NCI-H526 treated with DMSO at 0.1 percent for 48 hours (cell line): ENCODE data around the gene PLCE1.
"Not testable (repeated sequence)": the region's sequence is repeated elsewhere in the genome, so short reads cannot be mapped to it uniquely, and the experiment has no call there.

Experiments
- DNase-seq: peaks from one replicate; lab custom pipeline; 2025; lab: John Stamatoyannopoulos, UW

Gene PLCE1

DNA sequence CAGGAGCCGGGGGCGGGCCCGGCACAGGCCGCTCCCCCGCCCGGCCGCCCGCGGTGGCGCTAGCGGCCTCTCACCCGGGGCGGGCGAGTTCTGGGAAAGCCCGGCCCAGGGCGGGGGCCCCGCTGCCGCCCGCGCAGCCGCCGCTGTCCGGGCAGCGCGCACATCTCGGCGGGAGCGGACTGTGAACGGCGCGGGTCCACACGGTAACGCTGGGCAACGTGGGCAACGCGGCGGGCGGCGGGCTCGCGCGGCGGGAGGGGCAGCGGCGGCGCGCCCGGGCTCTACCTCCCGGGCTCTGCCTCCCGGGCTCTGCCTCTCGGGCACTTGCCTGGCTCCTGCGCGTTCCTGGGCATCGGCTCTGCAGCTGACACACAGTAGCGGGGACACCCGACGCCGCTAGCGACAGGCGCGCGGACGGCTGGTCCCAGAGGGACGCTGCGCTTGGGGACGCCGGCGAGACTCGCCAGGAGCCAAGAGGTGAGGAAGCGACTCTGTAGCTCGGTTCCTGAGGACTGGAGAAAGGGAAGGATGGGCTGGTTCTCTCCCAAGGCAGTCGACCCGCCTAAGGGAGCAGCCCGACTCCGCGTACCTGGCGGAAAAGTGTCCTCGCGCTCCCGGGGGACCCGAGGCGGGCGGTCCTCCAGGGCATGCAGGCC lies at the start of gene PLCE1:
TSS of gene PLCE1 (plus strand) at position 150 of the 656 bp plus-strand sequence. CDS start 37,116 bp downstream, outside the sequence.
- DNase-seq = peak; percentile 28

DNA sequence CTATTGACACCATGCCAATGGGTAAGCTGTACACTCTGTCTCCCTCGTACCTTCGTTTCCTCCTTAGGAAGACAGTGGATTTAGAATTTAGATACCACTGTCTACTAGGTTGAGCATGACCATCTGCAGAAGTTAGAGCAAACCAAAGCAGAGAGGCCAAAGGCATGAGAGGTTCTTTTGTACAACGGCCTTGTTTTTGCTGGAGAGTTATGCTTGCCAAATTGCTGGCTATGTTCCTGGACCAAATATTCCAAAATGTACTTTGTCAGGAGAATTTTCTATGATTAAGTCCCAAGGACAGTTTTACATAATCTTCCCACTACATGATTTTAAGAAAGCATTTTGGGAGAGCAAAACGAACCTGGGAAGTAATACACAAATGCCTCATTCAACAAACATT lies 47.9 kb upstream of the PLCE1 start:
- no peak for DNase-seq

DNA sequence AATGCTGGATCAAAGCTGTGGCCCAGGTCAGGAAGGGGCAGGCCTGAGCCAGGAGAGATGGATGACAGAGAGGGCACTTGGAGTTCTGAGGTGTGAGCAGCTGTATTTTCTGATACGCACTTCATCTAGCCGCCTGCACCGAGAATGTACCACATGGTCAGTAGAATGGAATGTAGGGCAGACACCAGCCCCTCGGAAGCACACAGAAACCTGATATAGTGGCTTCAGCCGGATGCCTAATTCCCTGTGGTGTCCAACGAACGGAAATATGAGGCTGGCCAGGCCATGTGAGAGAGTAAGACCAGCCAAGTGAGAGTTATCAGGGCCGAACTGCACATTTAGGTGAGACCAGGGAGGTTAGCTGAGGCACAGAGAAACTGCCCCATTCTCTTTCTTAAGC lies 46.7 kb upstream of the PLCE1 start:
- DNase-seq = no peak

DNA sequence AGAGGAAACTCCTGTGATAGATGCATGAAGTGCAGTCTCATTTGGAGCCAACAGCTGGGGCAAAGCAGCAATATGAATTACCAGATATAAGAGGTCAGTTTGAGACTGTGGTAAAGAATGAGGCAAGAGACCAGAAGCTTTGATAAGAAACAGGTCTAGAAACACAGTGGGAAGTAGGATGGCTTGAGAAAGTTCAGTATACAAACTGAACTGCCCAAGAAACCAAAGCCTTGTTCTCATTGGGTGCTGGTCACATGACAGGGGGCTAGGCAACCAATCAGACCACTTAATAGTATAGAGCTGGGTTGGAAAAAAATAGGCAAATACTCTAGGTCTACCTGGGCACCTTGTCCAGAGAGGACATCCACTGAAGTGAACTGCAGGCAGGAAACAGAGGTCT lies 46.2 kb upstream of the PLCE1 start:
- no peak for DNase-seq

DNA sequence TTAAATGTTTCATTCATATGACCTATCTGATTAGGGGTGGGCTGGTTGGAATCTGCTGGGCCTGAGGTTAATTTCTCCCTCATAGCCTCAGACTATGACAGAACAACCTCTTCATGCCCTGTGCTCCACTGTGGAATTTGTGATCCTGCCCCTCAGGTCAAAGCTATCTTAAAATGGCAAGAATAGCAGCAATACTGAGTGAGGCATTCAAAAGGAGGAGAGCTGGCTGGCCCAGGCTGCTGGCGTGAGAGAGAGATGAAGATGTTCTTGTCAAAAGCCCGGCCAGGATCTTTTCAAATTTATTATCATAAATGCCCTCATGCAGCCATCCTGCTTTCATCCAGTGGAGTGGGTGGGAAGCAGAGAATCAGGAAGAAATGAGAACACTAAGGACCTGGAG lies 41.8 kb upstream of the PLCE1 start:
- no peak for DNase-seq

DNA sequence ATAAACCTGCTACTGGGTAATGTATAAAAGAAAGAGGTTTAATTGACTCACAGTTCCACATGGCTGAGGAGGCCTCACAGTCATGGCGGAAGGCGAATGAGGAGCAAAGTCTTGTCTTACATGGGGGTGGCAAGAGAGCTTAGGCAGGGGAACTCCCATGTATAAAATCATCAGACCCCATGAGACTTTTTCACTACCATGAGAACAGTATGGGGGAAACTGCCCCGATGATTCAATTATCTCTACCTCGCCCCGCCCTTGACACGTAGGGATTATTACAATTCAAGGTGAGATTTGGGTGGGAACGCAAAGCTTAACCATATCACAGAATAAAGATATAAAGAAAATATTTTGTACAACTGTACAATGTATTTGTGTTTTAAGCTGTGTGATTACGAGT lies 39.4 kb upstream of the PLCE1 start:
- no peak for DNase-seq

DNA sequence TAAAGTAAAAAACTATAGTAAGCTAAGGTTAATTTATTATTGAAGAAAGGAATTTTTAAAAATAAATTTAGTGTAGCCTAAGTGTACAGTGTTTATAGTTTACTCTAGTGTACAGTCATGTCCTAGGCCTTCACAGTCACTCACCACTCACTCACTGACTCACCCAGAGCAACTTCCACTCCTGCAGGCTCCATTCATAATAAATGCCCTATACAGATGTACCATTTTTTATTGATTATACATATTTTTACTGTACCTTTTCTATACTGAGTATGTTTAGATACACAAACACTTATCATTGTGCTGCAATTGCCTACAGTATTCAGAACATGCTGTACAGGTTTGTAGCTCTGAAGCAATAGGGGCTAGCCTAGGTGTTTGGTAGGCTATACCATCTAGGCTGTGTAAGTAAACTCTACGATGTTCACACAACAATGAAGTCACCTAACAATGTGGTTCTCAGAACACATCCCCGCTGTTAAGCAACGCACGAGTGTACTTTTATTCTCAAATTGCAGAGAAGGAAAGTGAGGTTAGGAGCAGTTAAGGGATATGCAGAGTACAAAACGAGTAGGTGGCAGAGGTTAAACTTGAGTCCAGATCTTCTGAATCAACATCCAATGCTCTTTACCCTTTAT lies 38.9 kb upstream of the PLCE1 start:
- no peak for DNase-seq

DNA sequence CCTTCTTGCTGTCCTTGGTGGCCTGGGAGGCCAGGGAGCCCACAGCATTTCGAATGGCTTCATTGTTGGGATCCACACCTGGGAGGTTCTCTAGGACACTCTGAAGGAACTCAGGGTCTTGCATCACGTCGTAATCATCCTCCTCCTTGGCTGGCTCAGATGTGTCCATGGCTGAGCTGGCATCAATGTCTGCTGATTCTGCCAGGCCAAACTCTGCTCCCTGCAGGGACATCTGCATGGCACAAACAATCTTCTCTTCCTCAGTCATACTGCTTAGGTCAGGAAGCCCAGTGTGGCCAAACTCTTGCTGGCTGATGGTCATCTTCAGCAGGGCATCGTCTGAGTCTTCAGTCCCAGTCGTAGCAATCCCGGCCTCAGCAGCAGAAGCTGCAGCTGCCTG lies 34.9 kb upstream of the PLCE1 start:
- no peak for DNase-seq

DNA sequence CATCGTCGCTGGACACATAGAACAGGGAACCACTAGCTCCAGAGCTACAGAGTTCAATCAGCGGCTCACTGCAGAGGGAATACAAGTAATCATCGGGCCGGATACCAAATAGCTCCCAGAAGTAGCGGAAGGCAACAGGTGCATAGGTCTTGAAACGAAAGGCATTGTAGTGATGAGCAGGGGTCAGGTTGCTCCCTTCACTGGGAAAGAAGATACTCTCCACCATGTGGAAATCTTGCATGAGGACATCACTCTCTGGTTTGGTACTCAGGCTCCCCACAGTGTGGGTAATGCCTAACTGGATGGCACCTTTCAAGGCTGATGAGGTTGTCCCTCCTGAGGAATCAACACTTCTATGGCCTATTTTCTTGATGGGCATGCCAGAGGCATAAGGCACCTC lies 32.7 kb upstream of the PLCE1 start:
- DNase-seq = not testable (repeated sequence)

DNA sequence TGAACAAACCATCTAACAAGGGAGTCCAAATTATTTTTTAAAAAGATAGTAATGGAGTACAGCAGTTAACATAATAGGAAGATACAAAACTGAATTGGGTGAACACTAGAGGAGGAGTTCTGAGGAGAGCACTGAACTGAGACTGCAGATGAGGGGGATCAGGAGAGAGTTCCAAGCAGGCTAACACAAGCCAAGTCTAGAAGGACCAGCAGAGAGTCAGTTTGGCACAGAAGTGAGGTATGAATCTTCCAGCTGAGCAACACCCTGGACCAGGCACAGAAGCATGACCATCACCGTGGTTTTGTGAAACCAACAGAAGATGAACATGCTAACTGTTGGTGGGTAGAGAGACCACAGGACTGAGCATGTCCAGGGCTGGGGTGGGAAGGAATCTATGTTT lies 30.8 kb upstream of the PLCE1 start:
- DNase-seq = no peak

DNA sequence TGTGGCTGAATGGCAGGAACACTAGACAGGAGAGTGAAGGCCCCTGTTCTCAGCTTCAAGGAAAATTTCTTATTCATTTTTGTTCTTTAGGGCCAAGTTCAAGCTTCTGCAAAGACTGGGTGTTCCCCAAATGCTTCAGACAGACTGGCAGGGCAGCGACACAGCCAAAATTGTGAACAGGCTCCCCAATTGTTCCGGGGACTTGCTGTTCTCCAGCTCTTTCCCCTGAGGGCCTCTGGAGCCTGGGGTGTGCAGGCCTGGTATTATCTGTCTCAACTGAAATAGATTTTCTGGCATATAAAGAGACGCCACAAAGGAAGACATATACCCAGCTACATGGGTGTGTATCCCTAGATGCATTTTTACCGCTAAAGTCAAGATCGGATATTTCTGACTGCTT lies 30.3 kb upstream of the PLCE1 start:
- no peak for DNase-seq

DNA sequence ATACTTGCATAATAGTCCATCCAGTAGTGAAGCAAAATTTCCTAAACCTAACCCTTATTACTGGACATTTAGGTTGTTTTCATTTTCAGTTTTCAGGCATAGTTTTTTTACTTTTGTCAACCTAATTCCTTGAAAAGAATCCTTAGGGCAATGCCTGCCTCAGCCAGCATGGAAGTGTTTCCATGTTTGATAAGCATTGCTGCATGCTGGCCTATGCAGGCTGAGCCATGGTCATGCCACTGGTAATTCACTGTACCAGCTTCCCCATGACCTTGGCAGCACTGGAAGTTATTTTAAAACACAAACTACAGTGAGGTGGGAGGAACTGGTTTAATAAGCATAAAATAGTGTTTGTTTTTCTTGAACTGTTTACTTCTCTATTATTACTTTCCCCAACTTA lies 27.8 kb upstream of the PLCE1 start:
- DNase-seq = no peak

DNA sequence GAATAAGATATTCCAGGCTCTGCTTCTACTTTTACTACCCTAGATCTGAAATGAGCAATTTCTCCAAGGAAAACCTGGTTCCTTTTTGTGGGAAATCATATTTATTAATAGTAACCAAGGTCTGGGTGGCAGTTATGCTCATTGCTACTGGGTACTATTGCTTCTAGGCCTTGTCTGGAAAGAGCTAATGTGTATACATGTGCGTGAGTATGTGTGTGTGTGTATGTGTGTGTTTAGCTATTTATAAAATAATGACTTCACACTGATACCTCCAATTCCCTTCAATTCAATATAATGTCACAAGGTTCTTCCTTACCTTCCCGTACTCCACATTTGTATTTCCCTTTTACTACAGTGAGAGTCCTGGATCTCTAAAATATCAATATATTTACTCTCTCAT lies 26.0 kb upstream of the PLCE1 start:
- DNase-seq = no peak

DNA sequence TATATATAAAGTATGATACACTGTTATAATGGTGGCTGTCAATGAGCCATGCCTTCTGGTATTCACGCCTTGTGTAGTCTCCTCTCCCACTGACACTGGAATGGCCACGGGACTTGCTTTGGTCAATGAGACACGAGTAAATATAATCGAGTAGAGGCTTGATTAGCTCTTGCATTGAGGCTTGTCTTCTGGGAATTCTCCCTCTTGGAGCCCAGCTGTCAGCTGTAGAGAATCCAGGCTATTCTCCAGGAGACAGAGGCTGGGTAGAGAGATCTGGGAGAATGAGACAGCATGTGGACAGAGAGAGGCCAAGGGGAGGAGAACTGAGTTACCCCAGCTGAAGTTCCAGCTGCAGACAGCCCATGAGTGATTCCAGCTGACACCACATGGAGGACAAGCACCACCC lies 25.2 kb upstream of the PLCE1 start:
- no peak for DNase-seq

DNA sequence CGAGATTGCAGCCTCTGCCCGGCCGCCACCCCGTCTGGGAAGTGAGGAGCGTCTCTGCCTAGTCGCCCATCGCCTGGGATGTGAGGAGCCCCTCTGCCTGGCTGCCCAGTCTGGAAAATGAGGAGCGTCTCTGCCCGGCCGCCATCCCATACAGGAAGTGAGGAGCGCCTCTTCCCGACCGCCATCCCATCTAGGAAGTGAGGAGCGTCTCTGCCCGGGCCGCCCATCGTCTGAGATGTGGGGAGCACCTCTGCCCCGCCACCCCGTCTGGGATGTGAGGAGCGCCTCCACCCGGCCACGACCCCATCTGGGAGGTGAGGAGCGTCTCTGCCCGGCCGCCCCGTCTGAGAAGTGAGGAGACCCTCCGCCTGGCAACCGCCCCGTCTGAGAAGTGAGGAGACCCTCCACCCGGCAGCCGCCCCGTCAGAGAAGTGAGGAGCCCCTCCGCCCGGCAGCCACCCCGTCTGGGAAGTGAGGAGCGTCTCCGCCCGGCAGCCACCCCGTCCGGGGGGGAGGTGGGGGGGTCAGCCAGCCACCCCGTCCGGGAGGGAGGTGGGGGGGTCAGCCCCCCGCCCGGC lies 23.2 kb upstream of the PLCE1 start:
- DNase-seq = not testable (repeated sequence)

DNA sequence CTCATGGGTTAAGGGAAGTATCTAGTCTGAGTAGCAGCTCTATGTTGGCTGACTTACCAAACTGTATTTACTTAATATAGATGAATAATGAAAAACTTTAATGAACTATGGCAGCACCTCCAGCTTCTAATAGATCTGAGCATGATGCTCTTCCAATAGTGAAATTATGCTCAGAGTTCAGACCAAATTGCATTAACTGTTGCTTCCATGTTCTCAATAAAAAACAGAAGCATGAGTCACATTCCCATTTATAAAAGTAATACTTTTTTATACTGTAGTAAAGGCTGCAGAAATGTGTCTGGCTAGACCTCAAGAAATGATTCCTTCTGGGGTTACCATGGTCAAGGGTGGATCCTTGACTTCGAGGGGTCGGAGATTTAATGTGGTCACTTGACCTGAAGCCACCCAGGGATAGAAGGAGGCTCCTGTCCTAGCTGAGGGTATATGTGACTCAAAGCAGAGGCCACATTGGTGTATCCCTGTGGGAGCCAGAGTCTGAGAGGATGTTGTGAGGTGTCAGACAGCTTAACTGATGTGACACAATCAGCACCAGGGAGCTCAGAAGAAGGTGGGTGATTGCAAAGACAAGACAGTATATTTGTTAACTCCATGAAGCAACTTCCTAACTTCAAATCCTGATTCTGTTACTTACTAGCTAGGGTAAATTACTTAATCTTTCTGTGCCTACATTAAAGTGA lies 19.8 kb upstream of the PLCE1 start:
- no peak for DNase-seq

DNA sequence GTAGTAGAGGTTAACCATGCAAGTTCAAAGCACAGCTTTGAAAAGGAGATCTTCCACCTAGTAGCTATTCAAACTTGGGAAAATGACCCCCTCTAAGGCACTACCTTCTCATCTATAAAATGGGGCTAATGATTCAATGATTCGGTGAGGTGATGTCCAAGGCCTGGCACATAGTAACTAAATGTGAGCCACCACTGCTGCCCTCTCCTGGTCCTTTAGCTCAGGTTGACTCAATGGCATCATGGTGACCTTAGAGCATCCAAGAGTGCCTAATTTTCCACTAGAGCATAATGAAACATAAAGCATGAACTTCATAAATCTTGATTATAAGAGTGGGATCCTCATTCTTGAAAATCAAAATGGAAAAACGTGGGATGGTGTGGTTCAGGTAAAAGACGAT lies 16.3 kb upstream of the PLCE1 start:
- DNase-seq = no peak

DNA sequence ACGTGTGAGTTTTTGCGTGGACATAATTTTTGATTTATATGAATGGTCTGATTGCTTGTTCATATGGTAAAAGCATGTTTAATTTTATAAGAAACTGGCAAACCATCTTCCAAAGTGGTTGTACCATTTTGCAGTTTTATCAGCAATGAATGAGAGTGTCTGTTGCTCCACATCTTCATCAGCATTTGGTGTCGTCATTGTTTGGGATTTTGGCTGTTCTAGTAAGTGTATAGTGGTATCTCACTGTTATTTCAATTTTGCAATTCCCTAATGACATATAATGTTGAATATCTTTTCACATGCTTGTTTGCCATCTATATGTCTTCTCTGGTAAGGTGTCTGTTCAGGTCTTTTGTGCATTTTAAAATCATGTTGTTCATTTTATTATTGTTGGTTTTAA lies 13.2 kb upstream of the PLCE1 start:
- DNase-seq = no peak

DNA sequence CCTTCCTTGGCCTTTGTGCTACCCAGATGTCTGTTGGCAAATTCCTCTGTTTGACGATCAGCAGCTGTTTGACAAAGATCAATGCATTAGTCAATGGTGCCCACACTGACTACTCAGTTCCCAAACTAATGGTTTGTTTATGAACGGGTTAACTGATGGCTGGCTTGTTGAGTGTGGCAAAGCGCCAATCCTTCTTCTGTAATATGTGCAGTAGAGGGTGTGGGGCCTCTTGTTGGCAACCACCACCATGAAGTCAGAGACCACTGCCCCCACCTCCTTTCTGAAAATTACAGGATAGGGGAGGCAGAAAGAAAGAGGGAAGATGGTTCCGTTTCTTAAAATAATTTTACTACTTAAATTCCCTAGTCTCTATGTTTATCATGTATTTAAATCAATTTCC lies 2.6 kb upstream of the PLCE1 start:
- DNase-seq = no peak

DNA sequence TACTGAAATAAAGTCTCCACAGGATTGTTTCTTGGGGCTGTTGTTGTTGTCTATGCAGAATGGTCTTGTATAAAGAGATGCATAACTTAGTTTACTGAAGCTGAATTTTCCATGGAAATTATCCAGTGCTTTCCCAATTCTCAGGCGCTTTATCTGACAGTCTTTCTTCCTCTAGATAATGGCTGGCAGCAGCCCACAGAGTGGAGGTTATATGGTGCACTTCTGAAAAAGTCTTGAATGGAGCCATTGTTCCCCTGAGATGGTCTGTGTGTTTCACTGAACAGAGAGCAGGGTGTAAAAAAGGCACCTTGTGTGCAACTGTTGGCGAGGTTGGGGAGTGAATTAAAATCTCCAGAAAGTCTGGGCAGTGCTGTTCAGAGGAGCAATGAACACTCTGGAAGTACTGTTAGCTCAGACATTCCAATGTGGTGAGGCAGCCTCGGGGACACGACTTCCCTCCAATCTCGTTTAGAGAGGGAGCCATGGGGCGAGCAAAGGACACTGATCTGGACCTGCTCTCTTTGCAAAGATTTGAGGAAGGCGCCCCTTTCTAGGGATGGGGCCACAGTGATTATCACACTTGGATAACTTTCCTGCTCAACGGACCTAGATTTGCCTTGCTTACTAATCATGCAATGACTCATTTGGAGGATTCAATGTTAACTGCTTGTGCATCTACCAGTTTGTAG lies 2.0 kb upstream of the PLCE1 start:
- DNase-seq = peak; percentile 13

DNA sequence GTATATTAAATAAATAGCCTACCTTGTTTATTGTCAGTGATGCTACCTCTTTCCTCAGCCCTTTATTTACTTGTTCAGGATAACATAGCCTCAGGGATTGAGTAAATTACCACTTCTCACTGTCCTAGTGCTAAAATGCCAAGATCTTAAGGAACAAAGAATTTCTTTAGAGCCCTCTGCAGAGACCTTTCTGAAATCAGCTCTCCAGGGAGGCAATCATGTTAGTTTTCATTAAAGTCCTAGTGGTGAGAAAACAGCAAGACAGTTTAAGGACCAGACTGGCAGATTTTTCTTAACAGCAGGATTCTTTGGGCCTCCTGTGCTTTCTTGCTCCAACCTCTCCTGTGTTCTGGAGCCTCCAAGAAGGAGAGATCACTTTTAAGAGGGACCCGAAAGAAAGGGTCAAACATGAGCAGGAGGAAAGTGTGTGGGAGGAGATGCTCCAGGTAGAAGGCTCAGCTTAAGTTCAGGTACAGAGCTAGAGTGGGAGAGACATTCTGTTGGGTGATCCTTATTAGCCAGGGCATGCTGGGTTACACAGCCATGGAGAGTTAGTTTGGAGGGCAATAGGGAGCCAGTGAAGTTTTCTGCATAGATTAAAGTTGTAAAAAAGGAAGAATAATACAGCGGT lies 1.2 kb upstream of the PLCE1 start:
- DNase-seq = no peak

DNA sequence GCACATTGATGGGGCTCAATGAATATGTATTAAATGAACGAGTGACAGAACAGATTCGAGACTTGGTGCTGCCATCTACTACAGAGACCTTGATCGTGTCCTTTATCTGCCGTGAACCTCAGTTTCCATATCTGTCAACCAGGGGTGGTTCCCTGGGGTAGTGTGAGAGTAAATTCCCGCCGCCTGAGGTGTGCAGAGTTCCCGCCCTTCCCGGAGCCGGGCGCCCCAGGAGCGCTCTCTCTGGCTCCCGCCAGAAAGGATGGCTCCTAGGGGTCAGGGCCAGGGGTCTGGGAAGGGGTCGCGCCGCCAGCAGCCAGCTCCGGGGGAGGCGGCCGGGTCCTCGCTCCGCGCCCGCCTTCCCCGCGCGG lies 333 bp upstream of the PLCE1 start:
- no peak for DNase-seq
